Tibial nerve (tissue), 4 donors: ENCODE data around the gene S100A6.

Source experiments
- CTCF ChIP-seq, 5 experiments: fragments of 200-600 bp in 3 of 5; fragments of 450-650 bp in 2 of 5; sonication (generic) in 3 of 5; IDR thresholded peaks; one replicate each; pipeline ENCODE4 v1.5.1; 2016 to 2019; ENCODE audit warnings: antibody characterized with exemption in 5 of 5, mild to moderate bottlenecking in 3 of 5, moderate library complexity in 2 of 5
- EP300 ChIP-seq, 2 donors: sonication (generic); formaldehyde crosslinking; IDR thresholded peaks; one replicate each; pipeline ENCODE4 v1.6.1; 2017; ENCODE audit warnings: antibody characterized with exemption in 2 of 2, mild to moderate bottlenecking in 1 of 2
- POLR2A ChIP-seq, 2 donors: fragments of 450-650 bp; IDR thresholded peaks; one replicate each; pipeline ENCODE4 v1.6.1; 2017; ENCODE audit warnings: antibody characterized with exemption in 2 of 2, mild to moderate bottlenecking in 2 of 2, moderate library complexity in 2 of 2

- TF ChIP-seq CTCF (IDR thresholded peaks at IDR 0.05), result no peak
- no peak for TF ChIP-seq POLR2A (IDR thresholded peaks at IDR 0.05)
- TF ChIP-seq EP300 (IDR thresholded peaks at IDR 0.05), result no peak
Measured at GRCh38 chr1:153525088-153525728, 10.6 kb downstream of the S100A6 start.
